ENCODE measurements around the gene WWC2. TPM values are rescaled to one million over a fixed set of nuclear protein-coding genes. Genes with fewer than 3 reads are reported as not detected.

WWC2 gene
- total RNA-seq, 1 experiment from 2014 or later, result 80.3 TPM

DNA sequence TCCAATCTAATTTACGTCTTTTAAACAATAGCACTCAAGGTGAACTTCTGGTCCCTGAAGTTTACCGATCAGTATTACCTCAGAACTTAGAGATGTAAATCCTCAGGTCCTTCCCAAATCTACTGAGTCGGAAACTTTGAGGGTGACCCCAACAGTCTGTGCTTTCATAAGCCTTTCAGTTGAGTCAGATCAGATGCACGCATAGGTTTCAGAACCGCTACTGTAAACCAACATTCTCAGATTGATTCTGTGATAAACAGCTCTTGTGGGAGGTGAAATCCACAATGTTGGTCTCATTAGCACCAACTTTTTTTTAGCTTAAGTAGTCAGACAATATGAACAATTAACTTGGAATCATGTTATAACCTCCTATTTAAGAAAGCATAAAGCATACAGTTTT, 86.0 kb downstream of the WWC2 start:
- no TSS peak for BruUV-seq (replicated peaks)
- intact Hi-C loops (cut with micrococcal nuclease; ENCODE audit: unreplicated experiment), result no loop called here
- Histone ChIP-seq H3K9me3 (ENCODE audit: control insufficient read depth, insufficient read depth, low read depth, low read length) (no peaks in the 10 kb centered on the region), H3K36me3 (ENCODE audit: control insufficient read depth, insufficient read depth, low read length) (no peaks in the 10 kb centered on the region), H3K4me3 (ENCODE audit: low read depth in 2 of 2, low read length in 2 of 2) (no peak overlapping the region), H3K4me1 (ENCODE audit: control insufficient read depth, insufficient read depth, low read length) (peaks cover 32% of the 10 kb centered on the region; the same call in 1 of the 2 replicates), H3K27me3 (ENCODE audit: control insufficient read depth, insufficient read depth, low read length) (no peaks in the 10 kb centered on the region), H3K27ac (ENCODE audit: low read length) (peak overlapping the region; percentile 7; the same call in 1 of the 2 replicates)
- CTCF ChIA-PET, result no interaction called here
- in situ Hi-C loops (cut with HindIII; ENCODE audit: low pct_unique_long_range_greater_than_20kb, low sequenced_read_pairs), result no loop called here
- DNase-seq (ENCODE audit: low read depth, low spot score) (no peak), ATAC-seq (no peak)
- POLR2A ChIA-PET, result no interaction called here
- TF ChIP-seq, protein P1, sequence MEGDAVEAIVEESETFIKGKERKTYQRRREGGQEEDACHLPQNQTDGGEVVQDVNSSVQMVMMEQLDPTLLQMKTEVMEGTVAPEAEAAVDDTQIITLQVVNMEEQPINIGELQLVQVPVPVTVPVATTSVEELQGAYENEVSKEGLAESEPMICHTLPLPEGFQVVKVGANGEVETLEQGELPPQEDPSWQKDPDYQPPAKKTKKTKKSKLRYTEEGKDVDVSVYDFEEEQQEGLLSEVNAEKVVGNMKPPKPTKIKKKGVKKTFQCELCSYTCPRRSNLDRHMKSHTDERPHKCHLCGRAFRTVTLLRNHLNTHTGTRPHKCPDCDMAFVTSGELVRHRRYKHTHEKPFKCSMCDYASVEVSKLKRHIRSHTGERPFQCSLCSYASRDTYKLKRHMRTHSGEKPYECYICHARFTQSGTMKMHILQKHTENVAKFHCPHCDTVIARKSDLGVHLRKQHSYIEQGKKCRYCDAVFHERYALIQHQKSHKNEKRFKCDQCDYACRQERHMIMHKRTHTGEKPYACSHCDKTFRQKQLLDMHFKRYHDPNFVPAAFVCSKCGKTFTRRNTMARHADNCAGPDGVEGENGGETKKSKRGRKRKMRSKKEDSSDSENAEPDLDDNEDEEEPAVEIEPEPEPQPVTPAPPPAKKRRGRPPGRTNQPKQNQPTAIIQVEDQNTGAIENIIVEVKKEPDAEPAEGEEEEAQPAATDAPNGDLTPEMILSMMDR (IDR thresholded peaks at IDR 0.05), result no peak
- TF ChIP-seq TCF7L2 (IDR thresholded peaks at IDR 0.05; ENCODE audit: low read depth, low read length) (no peak), POLR2AphosphoS5 (IDR thresholded peaks at IDR 0.05; ENCODE audit: low read depth, low read length) (no peak)

DNA sequence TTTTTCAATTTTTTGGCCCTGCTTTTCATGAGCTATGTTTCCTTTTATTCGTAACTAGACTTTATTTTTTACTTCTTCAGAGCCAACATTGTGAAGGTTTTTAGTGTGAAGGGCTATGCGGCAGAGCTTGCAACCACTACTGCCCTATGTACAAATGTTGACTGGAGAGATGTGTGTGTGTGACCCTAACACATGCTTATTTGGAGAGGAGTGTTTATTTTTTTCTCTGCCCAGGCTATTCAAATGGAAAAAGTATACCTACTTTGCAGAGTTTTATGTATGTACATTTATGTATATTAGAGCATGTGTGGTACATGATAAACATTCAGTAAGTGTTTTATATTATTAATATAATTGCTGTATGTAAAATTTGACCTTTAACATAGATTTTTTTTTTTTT, 86.5 kb downstream of the WWC2 start:
- no peaks in the 10 kb centered on the region for H3K36me3 ChIP-seq (ENCODE audit: control insufficient read depth, insufficient read depth, low read length)
- intact Hi-C loops (cut with micrococcal nuclease; ENCODE audit: unreplicated experiment), result no loop called here
- H3K4me3 ChIP-seq (ENCODE audit: low read depth in 2 of 2, low read length in 2 of 2), result no peak overlapping the region
- ChIA-PET CTCF (no interaction called here), POLR2A (no interaction called here)
- DNase-seq (ENCODE audit: low read depth, low spot score) (no peak), ATAC-seq (no peak)
- H3K9me3 ChIP-seq (ENCODE audit: control insufficient read depth, insufficient read depth, low read depth, low read length), result no peaks in the 10 kb centered on the region
- TF ChIP-seq POLR2AphosphoS5 (IDR thresholded peaks at IDR 0.05; ENCODE audit: low read depth, low read length), result no peak
- no peak for TF ChIP-seq TCF7L2 (IDR thresholded peaks at IDR 0.05; ENCODE audit: low read depth, low read length)
- TF ChIP-seq, protein P1 (IDR thresholded peaks at IDR 0.05), result no peak
- TF ChIP-seq, protein P2, sequence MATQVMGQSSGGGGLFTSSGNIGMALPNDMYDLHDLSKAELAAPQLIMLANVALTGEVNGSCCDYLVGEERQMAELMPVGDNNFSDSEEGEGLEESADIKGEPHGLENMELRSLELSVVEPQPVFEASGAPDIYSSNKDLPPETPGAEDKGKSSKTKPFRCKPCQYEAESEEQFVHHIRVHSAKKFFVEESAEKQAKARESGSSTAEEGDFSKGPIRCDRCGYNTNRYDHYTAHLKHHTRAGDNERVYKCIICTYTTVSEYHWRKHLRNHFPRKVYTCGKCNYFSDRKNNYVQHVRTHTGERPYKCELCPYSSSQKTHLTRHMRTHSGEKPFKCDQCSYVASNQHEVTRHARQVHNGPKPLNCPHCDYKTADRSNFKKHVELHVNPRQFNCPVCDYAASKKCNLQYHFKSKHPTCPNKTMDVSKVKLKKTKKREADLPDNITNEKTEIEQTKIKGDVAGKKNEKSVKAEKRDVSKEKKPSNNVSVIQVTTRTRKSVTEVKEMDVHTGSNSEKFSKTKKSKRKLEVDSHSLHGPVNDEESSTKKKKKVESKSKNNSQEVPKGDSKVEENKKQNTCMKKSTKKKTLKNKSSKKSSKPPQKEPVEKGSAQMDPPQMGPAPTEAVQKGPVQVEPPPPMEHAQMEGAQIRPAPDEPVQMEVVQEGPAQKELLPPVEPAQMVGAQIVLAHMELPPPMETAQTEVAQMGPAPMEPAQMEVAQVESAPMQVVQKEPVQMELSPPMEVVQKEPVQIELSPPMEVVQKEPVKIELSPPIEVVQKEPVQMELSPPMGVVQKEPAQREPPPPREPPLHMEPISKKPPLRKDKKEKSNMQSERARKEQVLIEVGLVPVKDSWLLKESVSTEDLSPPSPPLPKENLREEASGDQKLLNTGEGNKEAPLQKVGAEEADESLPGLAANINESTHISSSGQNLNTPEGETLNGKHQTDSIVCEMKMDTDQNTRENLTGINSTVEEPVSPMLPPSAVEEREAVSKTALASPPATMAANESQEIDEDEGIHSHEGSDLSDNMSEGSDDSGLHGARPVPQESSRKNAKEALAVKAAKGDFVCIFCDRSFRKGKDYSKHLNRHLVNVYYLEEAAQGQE (IDR thresholded peaks at IDR 0.05; ENCODE audit: insufficient read depth in 1 of 2, low read depth in 2 of 2, low read length in 1 of 2), result no peak
- no peak for TF ChIP-seq SIN3A (IDR thresholded peaks at IDR 0.05; ENCODE audit: borderline replicate concordance, insufficient read depth, low read depth, low read length)
- H3K27me3 ChIP-seq (ENCODE audit: control insufficient read depth, insufficient read depth, low read length), result no peaks in the 10 kb centered on the region
- no TSS peak for BruUV-seq (replicated peaks)
- H3K27ac ChIP-seq (ENCODE audit: low read length), result no peak overlapping the region
- peaks cover 31% of the 10 kb centered on the region; the same call in 1 of the 2 replicates for H3K4me1 ChIP-seq (ENCODE audit: control insufficient read depth, insufficient read depth, low read length)
- in situ Hi-C loops (cut with HindIII; ENCODE audit: low pct_unique_long_range_greater_than_20kb, low sequenced_read_pairs), result no loop called here
